Prostate gland (tissue), 2 donors: ENCODE data around the gene MIOX. TPM values are rescaled to one million over a fixed set of nuclear protein-coding genes. Genes with fewer than 3 reads are reported as not detected.

Experiments
- DNase-seq: peaks from one replicate; pipeline ENCODE4 v3.0.0-alpha.2; 2019; ENCODE audit warnings: low spot score
- H3K27ac ChIP-seq, 2 donors: fragments of 200-600 bp; sonication (generic); 2 replicates each; pipeline ENCODE4 v1.5.1; 2017 to 2019
- H3K27me3 ChIP-seq: fragments of 200-600 bp; sonication (generic); replicated peaks from 2 replicates; pipeline ENCODE4 v1.5.1; 2019; ENCODE audit not compliant: insufficient read depth
- H3K36me3 ChIP-seq, 2 donors: fragments of 200-600 bp; sonication (generic); 1 replicate in 1 of 2; 2 replicates in 1 of 2; pipeline versions ENCODE4 v1.5.1 to v1.8.1; 2017 to 2019
- H3K4me1 ChIP-seq: fragments of 200-600 bp; sonication (generic); replicated peaks from 2 replicates; pipeline ENCODE4 v1.5.1; 2019
- H3K4me3 ChIP-seq, 2 donors: fragments of 200-600 bp; sonication (generic); 2 replicates each; pipeline ENCODE4 v1.5.1; 2017 to 2019
- H3K9me3 ChIP-seq: fragments of 200-600 bp; sonication (generic); 2 replicates; pipeline ENCODE4 v1.5.1; 2017
- POLR2A ChIP-seq: fragments of 450-650 bp; IDR thresholded peaks from one replicate; pipeline ENCODE4 v1.6.1; 2016; ENCODE audit warnings: antibody characterized with exemption, mild to moderate bottlenecking
- POLR2AphosphoS5 ChIP-seq: sonication (generic); formaldehyde crosslinking; IDR thresholded peaks from one replicate; pipeline ENCODE4 v1.6.1; 2017; ENCODE audit warnings: antibody characterized with exemption
- WGBS: methylation state at CpG from one replicate; pipeline ENCODE4 v1.1.5; 2018; 5-methylcytosine and 5-hydroxymethylcytosine counted together
- intact Hi-C: fragments of 100-400 bp; cut with DNase I; formaldehyde crosslinking; loops from one replicate; pipeline ENCODE4 v1.14.2; 2022
- total RNA-seq, 2 donors: library from RNA; depleted of rRNA; stranded (reverse); fragments of >200 nt; gene quantifications; one replicate each; pipeline ENCODE4 v1.1.0, GENCODE V29; 2016
- TF ChIP-seq, protein P1 (sequence below), 4 experiments: fragments of 200-600 bp in 2 of 4; fragments of 450-650 bp in 2 of 4; sonication (generic) in 2 of 4; IDR thresholded peaks; 1 replicate in 3 of 4; 2 replicates in 1 of 4; pipeline ENCODE4 v1.5.1; 2016 to 2019; ENCODE audit warnings: antibody characterized with exemption in 4 of 4, mild to moderate bottlenecking in 2 of 4, moderate library complexity in 2 of 4

MIOX gene
- total RNA-seq, 2 donors from 2014 or later = not detected

DNA sequence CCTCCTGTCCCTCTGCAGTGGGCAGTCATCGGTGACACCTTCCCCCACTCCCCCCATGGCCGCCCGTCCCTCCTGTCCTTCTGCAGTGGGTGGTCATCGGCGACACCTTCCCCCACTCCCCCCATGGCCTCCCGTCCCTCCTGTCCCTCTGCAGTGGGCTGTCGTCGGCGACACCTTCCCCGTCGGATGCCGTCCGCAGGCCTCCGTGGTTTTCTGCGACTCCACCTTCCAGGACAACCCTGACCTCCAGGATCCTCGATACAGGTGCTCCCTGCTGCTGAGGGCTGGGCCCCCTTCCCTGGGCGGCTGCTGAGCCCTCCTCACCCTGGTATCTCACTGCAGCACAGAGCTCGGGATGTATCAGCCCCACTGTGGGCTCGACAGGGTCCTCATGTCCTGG lies 2.2 kb downstream of the MIOX start:
- no peaks in the 10 kb centered on the region for H3K4me1 ChIP-seq
- H3K4me3 ChIP-seq = no peak overlapping the region
- H3K27ac ChIP-seq = no peak overlapping the region
- TF ChIP-seq POLR2A = no peak
- TF ChIP-seq POLR2AphosphoS5 = no peak
- TF ChIP-seq, protein P1, sequence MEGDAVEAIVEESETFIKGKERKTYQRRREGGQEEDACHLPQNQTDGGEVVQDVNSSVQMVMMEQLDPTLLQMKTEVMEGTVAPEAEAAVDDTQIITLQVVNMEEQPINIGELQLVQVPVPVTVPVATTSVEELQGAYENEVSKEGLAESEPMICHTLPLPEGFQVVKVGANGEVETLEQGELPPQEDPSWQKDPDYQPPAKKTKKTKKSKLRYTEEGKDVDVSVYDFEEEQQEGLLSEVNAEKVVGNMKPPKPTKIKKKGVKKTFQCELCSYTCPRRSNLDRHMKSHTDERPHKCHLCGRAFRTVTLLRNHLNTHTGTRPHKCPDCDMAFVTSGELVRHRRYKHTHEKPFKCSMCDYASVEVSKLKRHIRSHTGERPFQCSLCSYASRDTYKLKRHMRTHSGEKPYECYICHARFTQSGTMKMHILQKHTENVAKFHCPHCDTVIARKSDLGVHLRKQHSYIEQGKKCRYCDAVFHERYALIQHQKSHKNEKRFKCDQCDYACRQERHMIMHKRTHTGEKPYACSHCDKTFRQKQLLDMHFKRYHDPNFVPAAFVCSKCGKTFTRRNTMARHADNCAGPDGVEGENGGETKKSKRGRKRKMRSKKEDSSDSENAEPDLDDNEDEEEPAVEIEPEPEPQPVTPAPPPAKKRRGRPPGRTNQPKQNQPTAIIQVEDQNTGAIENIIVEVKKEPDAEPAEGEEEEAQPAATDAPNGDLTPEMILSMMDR (IDR thresholded peaks at IDR 0.05) = no peak
- H3K36me3 ChIP-seq = no peaks in the 10 kb centered on the region
- 72% methylated on average over 19 of the region's 19 CpGs for WGBS
- no peaks in the 10 kb centered on the region for H3K27me3 ChIP-seq
- H3K9me3 ChIP-seq = no peaks in the 10 kb centered on the region
- DNase-seq = no peak
- intact Hi-C loops = no loop called here

DNA sequence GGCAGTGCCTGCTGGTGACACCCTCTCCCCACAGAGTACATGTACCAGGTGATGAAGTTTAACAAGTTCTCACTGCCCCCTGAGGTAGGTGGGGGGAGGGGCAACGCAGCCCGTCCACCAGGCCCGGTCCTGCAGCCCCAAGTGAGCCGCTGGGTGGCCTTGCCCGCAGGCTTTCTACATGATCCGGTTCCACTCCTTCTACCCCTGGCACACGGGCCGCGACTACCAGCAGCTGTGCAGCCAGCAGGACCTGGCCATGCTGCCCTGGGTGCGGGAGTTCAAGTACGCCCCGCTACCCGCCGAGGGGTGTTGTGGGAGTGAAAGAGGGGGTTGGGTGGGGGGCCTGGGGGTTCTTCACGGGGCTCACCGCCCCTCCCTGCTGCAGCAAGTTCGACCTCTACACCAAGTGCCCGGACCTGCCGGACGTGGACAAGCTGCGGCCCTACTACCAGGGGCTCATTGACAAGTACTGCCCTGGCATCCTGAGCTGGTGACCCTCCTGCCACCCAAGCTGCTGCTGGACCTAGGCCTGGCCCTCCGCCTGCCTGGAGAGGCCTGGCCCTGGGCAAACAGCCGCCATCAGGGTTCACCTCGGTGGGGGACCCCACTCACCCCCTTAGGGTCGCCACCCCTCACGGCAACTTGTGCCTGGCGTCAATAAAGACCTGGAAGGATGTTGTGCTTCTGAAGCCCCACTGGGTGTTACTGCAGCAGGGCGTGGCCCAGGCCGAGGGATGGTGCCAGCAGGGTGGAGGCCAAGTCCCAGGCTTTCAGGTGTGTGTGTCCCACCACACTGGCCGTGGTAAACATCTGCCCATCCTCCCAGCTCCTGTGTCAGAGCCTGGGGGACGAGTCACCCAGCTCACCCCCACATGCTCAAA lies 2.9 kb downstream of the MIOX start:
- 83% methylated on average over 30 of the region's 31 CpGs for whole genome bisulfite sequencing

DNA sequence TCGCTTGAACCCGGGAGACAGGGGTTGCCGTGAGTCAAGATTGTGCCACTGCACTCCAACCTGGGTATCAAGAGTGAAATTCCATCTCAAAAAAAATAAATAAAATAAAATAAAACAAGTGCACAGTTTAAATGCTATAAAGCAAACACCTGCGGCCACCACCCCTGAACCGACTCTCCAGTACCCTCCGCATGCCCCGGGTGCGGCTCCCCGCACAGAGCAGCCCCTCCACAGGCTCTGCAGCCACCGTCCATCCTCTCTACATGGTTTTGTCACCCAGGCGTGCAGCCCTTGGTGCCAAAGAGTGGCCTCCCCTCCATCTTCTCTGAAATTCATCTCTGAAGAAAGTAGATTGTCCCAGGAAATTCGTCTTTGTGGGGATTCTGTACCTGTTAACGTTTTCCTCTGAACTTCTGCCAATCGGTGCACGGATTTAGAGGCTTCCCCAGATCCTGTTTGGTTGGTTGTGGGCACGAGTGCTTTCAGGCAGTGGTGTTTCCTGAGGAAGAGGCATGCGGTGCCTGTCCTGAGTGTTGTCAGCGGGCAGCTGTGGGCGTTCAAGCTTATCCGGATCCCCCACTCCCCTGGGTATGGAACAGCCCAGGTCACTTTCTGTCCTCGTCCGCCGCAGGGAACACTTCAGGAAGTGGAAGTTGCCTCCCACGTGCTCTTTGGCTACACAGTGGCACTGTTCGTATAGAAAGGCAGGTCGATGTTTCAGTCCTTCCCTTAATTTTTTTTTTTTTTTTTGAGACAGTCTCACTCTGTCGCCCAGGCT lies 4.1 kb downstream of the MIOX start:
- H3K36me3 ChIP-seq = no peaks in the 10 kb centered on the region
- TF ChIP-seq POLR2AphosphoS5 = no peak
- TF ChIP-seq POLR2A = no peak
- TF ChIP-seq, protein P1 (IDR thresholded peaks at IDR 0.05) = no peak
- no peaks in the 10 kb centered on the region for H3K4me1 ChIP-seq
- no peak overlapping the region for H3K27ac ChIP-seq
- WGBS = 54% methylated on average over 27 of the region's 27 CpGs
- intact Hi-C loops = no loop called here
- no peaks in the 10 kb centered on the region for H3K27me3 ChIP-seq
- no peaks in the 10 kb centered on the region for H3K9me3 ChIP-seq
- no peak for DNase-seq
- no peak overlapping the region for H3K4me3 ChIP-seq

More for the DNA sequence above, 2.9 kb downstream of the MIOX start:
- no peak overlapping the region for H3K4me3 ChIP-seq
- H3K9me3 ChIP-seq = no peaks in the 10 kb centered on the region
- intact Hi-C loops = no loop called here
- no peak for TF ChIP-seq POLR2AphosphoS5
- TF ChIP-seq, protein P1 (IDR thresholded peaks at IDR 0.05) = no peak
- TF ChIP-seq POLR2A = no peak
- H3K4me1 ChIP-seq = no peaks in the 10 kb centered on the region
- no peak for DNase-seq
- no peak overlapping the region for H3K27ac ChIP-seq
- no peaks in the 10 kb centered on the region for H3K27me3 ChIP-seq
- H3K36me3 ChIP-seq = no peaks in the 10 kb centered on the region

DNA sequence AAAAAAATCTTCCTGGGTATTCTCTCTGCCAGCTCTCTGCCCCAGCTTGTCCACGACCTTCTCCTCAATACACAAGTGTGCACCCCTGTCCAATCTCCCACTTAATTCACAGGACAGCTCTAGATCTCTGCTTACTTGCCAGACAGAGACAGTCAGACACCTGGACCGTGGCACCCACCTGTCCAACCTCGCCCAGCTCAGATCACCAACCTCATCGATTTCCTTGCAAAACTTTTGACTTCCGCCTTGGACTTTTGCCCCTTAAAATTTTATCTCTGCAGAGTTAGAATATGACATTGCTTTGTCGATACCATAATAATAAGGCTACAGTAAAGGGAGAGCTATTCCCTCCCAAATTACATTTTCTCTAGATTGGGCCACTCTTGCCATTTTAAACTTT lies 10.4 kb downstream of the MIOX start:
- Histone ChIP-seq H3K36me3 (no peaks in the 10 kb centered on the region), H3K4me3 (no peak overlapping the region), H3K27ac (no peak overlapping the region), H3K9me3 (no peaks in the 10 kb centered on the region), H3K27me3 (no peaks in the 10 kb centered on the region), H3K4me1 (no peaks in the 10 kb centered on the region)
- intact Hi-C loops = no loop called here
- TF ChIP-seq, protein P1 (IDR thresholded peaks at IDR 0.05) = no peak
- TF ChIP-seq POLR2AphosphoS5 = no peak
- TF ChIP-seq POLR2A = no peak
- DNase-seq = no peak
- 73% methylated on average over 6 of the region's 6 CpGs for WGBS
